ENCODE measurements around the gene PLCH1.

DNA sequence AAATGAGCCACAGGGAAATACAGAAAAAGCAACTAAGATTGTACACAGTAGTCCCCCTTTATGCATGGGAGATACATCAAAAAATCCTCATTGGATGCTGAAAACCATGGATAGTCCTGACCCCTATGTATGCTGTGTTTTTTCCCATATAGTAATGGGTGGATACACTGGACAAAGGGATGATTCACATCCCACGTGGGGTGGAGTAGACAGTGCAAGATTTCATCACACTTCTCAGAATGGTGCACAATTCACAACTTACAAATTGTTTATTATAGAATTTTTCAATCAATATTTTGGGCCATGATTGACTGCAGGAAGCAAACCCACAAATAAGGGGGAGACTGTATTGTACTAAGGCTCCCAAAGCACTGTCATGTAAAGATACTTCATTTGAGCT lies 227.0 kb downstream of the PLCH1 start:
- TF ChIP-seq CTCF (IDR thresholded peaks at IDR 0.05 in 2 of 3, conservative IDR thresholded peaks at IDR 0.05 in 1 of 3; ENCODE audit: borderline replicate concordance in 1 of 3, insufficient read depth in 1 of 3, low read depth in 2 of 3, low read length in 2 of 3) (no peak), POLR2A (IDR thresholded peaks at IDR 0.05; ENCODE audit: borderline replicate concordance, extremely low read depth, insufficient read depth, insufficient read length) (no peak), MAX (IDR thresholded peaks at IDR 0.05) (no peak), EZH2 (IDR thresholded peaks at IDR 0.05) (no peak), EZH2phosphoT487 (IDR thresholded peaks at IDR 0.05; ENCODE audit: borderline replicate concordance) (no peak), JUND (IDR thresholded peaks at IDR 0.05) (no peak), ZNF274 (IDR thresholded peaks at IDR 0.05; ENCODE audit: low read depth, low read length) (no peak), TCF7L2 (IDR thresholded peaks at IDR 0.05; ENCODE audit: borderline replicate concordance, extremely low read depth, insufficient read depth, insufficient read length) (no peak), CEBPB (IDR thresholded peaks at IDR 0.05; ENCODE audit: low read depth) (no peak), FOSL1 (IDR thresholded peaks at IDR 0.05; ENCODE audit: low read depth) (no peak), YY1 (IDR thresholded peaks at IDR 0.05; ENCODE audit: extremely low read depth, insufficient replicate concordance, low read depth, low read length) (no peak)
